ENCODE data around the gene TCFL5.

DNA sequence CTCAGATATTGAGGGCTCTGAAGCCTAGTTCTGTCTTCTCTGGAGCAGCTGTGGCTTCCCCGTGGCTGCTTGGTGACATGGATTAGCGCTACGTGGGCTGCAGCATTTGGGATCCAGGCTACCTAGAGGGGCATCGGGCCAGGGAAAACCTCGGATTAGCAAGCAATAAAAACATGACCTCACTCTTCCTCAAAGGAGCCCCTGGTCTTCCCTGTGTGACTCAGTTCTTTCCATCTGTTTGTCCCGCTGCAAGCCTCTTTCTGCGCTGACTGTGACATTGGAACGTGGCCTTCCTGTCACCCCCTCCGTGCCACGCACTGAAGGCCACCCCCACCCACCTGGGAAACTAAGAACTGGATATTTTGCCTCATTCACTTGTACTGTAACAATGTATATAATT lies 61.7 kb downstream of the TCFL5 start:
- TF ChIP-seq, protein P1, sequence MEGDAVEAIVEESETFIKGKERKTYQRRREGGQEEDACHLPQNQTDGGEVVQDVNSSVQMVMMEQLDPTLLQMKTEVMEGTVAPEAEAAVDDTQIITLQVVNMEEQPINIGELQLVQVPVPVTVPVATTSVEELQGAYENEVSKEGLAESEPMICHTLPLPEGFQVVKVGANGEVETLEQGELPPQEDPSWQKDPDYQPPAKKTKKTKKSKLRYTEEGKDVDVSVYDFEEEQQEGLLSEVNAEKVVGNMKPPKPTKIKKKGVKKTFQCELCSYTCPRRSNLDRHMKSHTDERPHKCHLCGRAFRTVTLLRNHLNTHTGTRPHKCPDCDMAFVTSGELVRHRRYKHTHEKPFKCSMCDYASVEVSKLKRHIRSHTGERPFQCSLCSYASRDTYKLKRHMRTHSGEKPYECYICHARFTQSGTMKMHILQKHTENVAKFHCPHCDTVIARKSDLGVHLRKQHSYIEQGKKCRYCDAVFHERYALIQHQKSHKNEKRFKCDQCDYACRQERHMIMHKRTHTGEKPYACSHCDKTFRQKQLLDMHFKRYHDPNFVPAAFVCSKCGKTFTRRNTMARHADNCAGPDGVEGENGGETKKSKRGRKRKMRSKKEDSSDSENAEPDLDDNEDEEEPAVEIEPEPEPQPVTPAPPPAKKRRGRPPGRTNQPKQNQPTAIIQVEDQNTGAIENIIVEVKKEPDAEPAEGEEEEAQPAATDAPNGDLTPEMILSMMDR (IDR thresholded peaks at IDR 0.05): no peak
- no peak for TF ChIP-seq POLR2A (IDR thresholded peaks at IDR 0.05)

Data from lower leg skin (tissue), 3 donors.